NCI-H526 treated with DMSO at 0.1 percent for 48 hours (cell line): ENCODE results near the gene SIX3.
A peak's percentile ranks its signal among the peaks of the same experiment; 100 is the strongest.

Experiments
- DNase-seq: peaks from one replicate; lab custom pipeline; 2025; lab: John Stamatoyannopoulos, UW

The SIX3 gene

DNA sequence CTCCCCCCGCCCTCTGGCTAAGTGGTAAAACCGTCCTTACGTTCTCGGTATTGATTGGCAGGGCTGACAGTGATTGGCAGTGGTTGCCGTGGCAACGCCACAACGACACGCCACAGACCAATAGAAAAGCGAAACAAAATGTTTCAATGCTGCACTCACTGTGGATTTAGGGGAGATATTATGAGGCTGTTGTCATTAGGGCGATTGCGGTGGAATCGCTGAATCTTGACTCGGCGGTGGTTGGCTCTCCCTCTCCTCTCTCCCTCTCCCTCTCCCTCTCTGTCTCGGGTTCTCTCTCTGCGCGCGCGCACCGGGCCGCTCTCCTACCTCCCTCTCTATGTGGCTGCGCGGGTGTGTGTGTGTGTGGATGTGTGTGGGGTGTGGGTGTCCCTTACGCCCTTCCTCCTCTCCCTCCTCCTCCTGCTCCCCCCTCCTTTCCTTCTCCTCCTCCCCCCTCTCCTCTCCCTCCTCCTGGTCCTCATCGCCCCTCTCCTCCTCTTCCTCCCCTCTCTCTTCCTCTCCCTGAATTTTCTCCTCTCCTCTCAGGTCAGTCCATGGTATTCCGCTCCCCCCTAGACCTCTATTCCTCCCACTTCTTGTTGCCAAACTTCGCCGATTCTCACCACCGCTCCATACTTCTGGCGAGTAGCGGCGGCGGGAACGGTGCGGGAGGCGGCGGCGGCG, at the start of gene SIX3:
Gene SIX3, plus strand, starts transcription at position 152 of the 684 bp plus-strand sequence. Its CDS starts 403 bp downstream, at position 555.
- DNase-seq = peak; percentile 28

DNA sequence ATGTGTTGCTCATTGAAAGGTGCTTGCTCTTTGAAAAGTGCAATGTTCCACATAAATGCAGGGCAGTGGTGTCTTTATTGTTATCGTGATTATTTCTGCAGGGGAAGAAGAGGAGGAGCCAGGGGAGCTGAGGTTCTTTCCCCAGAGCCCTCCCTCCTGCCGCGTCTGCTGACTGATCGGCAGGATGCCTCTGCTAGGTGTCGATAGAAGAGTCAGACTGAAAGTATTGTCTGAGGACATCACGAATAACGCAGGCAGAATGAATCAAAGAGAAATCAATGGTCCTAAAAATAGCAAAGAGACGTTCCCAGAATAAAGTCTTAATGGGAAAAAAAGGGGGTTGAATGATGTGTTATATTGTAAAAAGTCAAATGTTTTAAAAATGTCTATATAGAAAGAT, 47.4 kb upstream of the SIX3 start:
- no peak for DNase-seq

DNA sequence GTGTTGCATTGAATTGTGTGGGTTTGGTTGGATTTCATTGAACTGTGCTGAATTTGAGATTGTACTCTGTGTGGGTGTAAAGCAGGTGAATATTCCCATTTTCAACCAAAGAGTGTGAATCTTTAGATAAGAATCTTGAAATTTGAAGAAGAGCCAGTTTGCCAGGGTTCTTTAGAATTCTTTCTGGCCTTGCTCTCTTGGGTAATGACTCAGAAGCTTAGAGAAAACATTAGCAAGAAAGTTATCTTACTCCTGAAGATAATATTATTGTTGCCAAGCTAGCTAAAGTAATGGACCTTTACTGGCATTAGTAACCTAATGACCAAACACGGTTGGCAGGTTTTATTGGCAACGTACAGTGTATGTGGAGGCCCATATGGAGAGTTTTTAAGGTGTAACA, 46.4 kb upstream of the SIX3 start:
- no peak for DNase-seq

DNA sequence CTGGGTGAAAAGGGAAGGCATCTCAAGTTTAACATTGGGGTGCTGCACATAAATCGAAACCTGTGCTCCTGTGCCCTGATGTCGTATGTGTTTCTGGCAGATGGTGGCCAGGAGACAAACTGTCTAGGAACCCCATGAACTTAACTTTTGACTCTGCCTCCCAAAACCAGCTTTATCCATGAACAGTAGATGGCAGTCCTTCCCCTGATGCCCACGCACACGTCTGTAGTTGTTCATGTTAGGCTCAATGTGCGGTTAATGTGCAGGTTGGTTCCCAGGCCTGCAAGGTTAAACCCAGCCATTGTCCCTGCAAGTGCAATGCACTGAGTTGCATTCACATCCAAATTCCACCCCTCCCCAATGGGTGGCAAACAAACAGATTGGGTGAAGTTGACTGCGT, 44.1 kb upstream of the SIX3 start:
- DNase-seq = no peak

DNA sequence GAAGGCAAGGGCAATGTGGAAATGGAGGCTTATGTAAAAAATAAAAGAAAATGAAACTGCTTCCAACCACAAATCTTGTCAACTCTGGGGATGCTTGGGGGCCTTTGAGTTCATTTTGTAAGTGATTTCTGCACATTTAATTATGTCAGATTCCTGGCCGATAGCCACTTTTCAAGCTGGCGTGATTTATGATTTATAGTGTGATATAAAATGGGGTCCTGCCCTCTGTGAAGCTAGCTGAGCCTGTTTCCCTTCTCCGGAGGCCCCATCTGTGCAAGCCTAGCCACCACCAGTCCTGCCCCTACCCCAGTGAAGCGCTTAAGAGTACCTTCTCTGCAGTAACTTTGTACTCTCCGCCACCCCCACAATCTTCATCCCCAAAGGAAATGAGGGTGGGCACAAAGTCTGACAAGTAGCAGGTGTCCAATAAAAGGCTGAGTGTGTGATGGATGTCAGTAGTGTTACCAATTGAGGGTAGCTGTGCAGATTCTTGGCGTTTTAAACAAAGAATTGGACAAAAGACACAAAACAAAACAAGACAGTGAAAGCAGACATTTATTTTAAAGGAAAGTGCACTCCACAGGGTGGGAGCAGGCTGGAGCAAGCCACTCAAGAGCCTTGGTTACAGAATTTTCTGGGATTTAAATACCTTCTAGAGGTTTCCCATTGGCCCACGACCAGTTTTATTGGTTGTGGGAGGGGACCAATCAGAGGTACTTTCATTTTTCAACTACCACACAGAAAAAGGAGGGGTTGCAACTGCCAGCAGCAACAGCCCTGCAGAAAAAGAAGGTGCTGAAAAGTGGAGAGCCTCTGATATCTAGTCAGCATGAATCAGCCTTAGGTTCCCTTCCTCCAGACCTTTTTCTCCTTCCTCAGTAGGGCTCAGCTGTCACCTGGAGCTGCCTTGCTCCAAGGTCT, 39.0 kb upstream of the SIX3 start:
- no peak for DNase-seq

DNA sequence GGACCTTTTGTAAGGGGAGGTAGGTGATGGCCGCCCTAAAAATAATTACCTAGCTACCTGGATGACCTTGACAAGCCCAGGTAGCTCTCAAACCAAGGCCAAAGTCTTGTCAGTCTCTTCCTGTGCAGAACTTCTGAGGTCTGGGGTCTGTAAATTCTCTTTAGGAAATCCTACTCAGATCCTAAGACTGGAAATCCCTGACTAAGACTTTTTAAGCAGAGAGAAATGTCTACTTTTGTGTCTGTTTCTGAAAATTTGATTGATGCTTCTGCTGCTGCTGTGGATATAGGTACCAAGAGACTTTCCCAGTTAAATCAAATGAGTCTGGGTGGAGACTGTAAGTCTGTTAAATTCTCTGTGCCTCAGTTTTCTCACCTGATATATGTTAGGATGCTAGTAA, 36.9 kb upstream of the SIX3 start:
- no peak for DNase-seq

DNA sequence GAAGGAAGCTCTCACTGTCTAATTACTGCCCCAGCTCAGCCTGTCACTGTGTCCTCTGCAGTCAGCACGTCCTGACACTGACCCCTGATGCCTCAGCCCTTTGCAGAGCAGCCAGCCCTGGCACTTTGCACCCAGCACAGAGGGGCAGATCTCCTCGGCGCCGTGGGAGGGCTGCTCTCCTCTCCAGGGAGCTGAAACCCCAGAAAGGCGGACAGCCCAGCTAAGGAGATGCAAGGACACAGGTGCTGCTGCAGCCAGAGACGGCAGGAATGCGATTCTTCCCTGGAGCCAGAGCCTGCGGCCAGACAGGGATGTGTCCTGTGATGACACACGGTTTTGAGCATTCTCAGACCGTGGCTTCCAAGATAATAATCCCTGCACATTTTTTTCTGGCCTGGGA, 34.5 kb upstream of the SIX3 start:
- DNase-seq = no peak

DNA sequence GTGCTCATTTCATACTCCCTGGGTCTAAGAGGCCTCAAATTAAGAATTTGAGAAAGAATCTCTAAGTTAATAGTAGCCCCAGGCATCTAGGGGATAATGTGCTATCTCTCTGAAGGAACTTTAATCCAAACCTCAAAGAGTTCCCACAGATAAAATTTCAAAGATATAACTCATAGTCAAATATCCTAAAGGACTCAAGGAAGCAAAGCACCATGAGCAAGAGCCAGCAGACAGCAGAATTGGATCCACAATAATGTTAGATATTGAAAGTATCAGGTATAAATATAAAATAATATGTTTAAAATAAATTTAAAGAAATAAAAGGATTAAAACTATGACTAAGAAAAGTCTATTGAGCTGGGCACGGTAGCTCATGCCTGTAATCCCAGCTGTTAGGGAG, 31.7 kb upstream of the SIX3 start:
- no peak for DNase-seq

DNA sequence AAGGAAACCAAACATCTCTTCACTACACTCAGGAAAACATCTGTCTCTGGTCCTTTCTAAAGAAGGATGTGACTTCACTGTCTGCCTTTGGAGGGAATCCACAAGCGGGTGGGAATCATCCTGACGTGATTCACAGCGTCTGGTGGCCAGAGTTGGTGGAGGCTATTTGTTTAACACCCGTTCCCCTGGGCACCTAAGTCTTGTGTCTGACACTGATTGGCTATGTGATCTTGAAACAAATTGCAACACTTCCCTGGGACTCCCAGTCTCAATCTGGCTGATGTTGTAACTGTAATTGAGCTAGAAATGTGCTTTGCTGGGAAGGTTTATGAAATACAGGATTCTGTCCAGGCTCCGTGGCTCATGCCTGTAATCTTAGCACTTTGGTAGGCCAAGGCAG, 28.8 kb upstream of the SIX3 start:
- DNase-seq = no peak

DNA sequence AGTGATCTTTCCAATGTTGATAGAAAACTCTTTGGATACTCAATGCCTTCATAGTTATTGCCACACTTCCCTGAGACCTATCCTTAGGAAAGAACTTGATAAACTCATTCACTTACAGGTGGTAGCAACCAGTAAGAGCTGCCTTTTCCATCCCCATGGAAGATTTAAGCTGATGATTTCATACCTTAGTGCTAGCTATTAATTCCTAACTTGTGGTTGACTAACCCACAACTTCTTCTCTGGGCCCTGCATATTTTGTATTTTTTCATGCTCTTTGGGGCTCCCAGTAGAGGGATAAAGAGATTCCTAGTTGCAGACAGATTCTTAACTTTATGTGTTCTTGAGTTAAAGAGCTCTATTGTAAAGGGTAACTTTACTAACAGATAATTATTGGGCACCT, 25.2 kb upstream of the SIX3 start:
- DNase-seq = no peak

DNA sequence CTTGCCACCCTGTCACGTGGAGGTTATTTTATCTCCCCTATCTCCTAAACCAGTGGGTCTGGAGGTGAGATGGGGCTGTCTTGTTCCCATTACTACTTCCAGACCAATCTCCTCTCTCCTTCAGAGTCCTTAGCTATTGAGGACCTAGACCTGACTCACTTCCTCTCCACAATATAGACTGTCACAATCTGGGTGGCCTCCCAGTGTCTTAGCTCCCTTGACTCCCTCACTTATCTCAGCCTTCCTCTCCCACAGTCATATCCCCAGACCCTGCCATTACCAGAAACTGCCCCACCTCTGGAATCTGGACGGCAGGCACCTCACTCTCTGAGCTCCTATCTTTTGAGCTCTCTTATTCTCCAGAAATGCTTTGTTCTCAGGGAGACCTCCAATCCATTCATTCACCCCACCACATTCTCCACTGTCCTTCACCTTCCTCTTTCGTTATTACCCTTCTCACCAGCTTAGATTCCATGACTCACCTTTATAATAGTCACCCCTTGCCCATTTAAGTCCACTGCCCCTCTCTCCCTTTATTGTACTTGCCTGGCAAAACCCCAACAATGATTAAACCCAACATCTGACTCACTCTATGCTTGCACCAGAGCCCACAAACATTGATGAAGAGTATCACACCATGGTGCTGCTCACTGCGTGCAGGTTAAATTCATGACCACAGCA, 23.3 kb upstream of the SIX3 start:
- DNase-seq = no peak

DNA sequence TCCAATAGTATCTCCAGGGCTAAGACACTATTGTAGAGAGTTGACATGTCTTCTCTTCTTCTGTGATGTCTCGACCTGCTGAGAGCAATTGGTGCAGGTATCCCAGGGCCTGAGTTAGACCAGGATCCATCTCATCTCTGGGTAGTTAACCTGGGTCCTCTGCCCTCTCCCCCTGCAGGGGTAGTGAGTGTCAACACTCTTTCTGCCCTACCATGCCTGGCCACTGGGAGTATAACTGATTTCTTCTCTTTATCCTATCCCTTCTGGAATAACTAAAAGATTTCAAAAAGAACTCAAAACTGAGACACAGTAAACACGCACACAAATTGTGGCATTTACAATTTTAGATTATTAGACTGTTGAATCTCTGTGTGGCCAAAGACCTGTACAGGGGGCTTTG, 20.8 kb upstream of the SIX3 start:
- DNase-seq = no peak

DNA sequence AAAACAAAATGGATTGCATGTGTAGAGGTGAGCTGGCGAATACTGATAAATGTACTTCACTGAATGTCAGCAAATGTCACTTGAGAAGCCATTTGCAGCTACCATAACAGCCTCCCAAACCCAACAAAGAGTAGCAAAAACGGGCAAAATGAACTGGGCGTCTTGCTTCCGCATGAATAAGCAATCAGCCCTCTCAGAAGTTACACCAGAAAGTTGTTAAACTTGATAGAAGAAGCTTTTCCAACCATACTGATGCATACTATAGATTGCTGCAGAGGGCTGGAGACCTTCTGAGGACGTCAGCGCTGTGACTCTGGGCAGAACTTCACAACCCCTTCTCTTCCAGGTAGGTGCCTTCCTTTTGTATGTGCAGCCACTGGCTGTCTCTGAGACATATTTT, 18.7 kb upstream of the SIX3 start:
- DNase-seq = no peak

DNA sequence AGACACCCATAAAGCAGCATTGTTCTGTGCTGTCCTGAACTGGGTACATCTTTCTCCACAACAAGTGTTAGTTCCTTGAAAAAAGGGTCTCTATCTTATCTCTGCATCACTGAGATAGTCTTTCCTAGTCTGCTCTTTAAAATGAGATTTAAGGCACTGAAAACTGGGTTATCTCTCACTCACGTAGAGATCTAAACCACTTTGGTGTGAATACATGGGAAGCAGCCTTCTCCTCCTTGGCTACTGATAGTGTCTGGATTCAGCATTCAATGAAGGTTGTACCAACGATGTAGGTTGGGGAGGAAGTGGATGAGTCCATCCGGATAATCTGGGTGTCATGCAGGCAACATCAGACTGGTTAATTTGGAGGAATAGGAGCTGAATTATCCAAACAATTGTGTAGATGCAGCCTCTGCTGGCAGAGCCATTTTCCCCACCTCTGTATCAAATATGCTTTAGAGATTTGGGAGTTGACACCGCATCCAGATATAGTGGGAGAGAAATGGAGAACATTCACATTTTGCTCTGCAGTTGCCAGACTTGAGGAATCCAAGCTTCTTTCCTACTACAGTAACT, 15.9 kb upstream of the SIX3 start:
- no peak for DNase-seq

DNA sequence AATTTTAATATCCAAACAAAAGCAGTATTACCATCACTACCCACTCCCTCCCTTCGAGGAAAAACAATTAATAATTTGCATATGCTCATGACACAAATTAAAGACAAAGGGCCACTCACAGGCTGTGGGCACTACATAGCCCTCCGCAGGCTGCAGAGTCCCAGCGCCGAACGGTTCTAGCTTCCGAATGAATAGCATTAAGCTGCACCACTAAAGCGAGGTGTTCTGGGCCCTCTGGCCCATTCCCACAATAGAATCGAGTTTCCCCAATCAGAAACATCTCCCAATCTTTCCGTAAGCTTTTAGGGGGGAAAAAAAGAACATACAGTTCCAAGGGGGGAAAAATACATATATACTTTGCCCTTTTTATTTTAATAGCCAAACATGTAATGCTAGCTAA, 14.5 kb upstream of the SIX3 start:
- DNase-seq = peak; percentile 53

DNA sequence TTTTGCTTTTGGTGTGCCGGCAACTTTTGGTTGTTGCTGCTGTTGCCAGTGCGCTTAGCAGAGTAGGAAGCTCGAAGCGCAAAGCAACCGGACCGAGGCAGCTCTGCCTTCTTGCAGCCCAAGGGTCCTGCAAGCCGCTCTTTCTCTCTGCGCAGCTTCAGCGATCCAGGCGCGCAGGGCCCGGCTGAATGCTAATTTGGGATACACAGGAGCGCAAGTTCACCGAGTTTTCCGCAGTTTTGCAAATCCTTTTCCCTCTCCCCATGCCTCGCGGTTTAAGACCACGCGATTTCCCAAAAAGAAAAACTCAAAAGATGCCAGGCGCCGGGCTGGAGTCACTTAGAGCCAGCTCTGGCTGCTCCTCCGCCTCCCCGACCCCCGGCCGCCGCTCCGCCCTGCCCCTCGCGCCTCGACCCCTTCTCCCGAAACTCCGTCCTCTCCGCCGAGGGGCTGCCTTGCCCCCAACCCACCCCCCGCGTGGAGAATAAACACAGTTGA, 13.5 kb upstream of the SIX3 start:
- peak; percentile 15 for DNase-seq

DNA sequence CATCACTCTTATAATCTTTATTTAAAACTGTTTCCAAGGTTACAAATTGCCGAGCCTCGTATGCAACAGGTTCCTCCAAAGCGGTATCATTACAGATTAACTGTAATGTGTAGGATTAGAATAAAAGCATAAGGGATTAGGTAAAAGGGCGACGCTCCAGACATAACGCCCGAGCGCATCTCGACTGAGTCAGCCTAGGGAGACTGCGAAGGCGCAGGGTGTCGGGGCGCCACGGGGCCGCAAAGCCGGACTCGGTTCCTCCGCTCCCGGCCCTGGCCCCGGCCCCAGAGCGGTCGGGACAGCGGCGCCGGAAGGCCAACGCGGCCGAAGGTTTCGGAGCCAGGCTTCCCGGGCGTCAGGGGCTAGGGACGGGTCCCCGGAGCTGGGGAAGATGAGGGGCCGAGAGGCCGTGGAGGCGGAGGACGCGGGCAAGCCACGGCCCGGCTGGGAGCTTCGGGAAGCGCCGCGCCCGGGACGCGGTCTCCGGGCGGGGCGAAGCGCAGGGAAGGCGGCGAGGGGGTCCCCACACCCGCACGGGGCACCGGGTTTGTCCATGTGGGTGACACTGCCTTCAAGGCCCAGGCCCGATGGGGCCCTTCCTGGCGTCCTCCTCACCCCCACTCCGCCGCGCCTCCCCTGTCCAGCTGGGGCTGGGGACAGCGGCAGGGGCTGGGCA, 12.9 kb upstream of the SIX3 start:
- DNase-seq = no peak

DNA sequence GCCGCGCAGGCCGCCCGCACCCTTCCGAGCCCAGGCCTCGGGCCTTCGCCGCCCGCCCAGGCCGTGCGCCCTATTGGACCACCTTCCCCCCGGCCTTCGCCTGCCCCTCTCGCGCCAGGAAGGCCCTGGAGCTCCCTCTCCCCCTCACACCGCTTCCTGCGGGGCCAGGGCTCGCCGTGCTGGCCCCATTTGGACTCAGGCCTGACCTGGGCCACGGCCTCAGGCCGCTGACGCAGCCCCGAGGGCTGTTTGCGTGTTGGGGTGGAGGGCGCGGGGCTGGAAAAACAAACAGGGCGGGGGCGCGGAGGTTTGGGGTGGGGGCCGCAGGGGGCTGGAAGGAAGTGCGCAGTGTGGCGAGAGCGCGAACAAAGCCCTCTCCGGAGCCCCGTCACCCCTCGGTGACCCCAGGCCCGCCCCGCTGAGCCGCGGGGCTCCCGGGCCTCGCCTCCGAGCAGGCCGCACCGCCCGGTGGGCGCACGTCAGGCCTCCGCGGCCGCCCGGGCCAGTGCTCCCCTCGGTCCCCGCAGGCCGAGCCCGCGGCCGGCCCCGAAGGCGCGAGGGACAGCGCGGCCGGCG, 12.3 kb upstream of the SIX3 start:
- DNase-seq = no peak

DNA sequence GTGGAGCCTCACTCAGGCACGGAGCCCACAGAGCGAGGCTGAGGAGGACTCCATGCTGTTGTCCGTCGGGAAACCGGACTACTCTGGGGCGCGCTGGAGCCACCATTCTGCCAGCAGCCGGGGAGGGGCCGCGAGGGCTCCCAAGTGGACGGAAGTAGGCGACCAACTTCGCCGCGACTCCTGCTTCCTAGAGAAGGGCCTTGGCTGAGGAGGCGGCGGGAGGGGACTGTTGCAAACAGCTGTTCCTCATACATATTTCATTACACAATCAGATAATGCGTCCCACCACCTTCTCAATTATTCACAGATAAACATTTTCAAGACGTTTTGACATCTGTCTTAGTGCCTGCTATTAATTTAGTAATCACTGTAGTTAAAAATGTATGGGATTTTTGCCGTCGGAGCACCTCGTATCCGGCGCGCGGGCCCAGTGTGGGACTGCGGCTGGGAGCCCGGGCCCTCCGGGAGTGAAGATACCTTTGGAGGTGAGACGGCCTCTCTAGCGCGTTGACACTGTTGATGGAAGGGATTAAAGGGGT, 11.7 kb upstream of the SIX3 start:
- DNase-seq = no peak

DNA sequence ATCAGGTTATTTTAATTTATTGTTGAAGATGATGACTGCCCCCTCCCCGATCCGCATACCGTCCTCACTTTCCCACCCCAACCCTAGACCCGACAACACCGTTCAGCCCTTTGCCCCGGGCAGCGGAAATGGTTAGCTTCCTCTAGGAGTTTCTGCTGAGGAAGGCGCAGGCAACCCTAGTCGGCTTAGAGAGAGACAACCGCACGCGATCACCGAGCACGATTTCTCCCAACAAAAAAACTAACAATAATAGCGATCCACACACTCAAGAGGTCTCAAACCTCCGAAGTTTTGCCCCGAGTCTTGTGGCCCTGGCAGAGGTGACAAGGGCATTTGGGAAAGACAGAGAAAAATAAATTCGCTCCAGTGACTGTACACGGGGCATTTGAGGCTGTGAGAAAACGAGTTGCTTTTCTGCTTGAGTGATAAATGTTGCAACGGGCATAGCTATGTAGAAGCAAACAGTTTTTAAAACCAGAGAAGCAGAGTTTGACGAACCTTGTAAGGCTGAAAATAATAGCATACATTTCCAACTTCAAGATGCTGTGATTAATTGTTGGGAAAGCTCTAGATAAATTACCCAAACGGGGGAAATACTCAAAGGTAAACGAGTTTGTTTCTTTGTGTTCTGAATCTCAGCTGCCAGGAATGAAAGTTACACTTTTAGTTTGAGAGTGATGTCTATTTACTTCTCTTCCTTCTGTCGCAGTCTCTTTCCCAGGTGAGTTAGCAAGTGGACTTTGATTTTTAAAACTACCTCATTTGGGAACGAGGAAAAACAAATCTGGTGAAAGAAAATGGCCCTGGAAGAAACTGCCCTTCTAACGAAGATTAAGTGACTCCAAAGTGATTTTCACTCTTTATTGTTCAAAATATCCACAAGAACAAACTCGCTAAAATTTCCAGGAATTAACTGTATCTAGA, 11.0 kb upstream of the SIX3 start:
- DNase-seq = no peak
